Calu3 (cell line): ENCODE measurements around the gene ZFR. TPM values are rescaled to one million over a fixed set of nuclear protein-coding genes. Genes with fewer than 3 reads are reported as not detected.

Source experiments
- BruUV-seq: library from RNA; stranded (reverse); fragments of 400-500 nt; replicated peaks from 2 replicates; lab custom pipeline; 2021; lab: Mats Ljungman, UMichigan
- CTCF ChIA-PET: fragments of 300-600 bp; sonication (Branson Sonifier 250); formaldehyde crosslinking; loops from one replicate; lab custom pipeline; 2022; ENCODE audit warnings: antibody characterized with exemption; lab: Charles Lee
- DNase-seq: peaks from one replicate; pipeline ENCODE4 v3.0.0; 2022
- H3K27ac Mint-ChIP-seq: one replicate; pipeline ENCODE4 v1.8.0; 2022; ENCODE audit warnings: mixed read lengths; ENCODE audit not compliant: unreplicated experiment
- H3K27me3 Mint-ChIP-seq: one replicate; pipeline ENCODE4 v1.8.0; 2022; ENCODE audit warnings: mixed read lengths; ENCODE audit not compliant: unreplicated experiment
- H3K36me3 Mint-ChIP-seq: one replicate; pipeline ENCODE4 v1.8.0; 2022; ENCODE audit warnings: mild to moderate bottlenecking, moderate library complexity, mixed read lengths; ENCODE audit not compliant: insufficient read depth, unreplicated experiment
- H3K4me1 Mint-ChIP-seq: one replicate; pipeline ENCODE4 v1.8.0; 2022; ENCODE audit warnings: mild to moderate bottlenecking, low read depth, mixed read lengths; ENCODE audit not compliant: unreplicated experiment
- H3K4me3 Mint-ChIP-seq: one replicate; pipeline ENCODE4 v1.8.0; 2022; ENCODE audit warnings: mild to moderate bottlenecking, low read depth, moderate library complexity, mixed read lengths; ENCODE audit not compliant: unreplicated experiment
- H3K9me3 Mint-ChIP-seq: one replicate; pipeline ENCODE4 v1.8.0; 2022; ENCODE audit warnings: low read depth, mixed read lengths; ENCODE audit not compliant: unreplicated experiment
- intact Hi-C: fragments of 100-400 bp; cut with micrococcal nuclease; formaldehyde crosslinking; loops from one replicate; pipeline ENCODE4 v1.10.0; 2022; ENCODE audit not compliant: unreplicated experiment
- total RNA-seq: library from RNA; stranded (reverse); gene quantifications from 2 replicates; pipeline ENCODE4 v1.2.3, GENCODE V29; 2022
- TF ChIP-seq, protein P1 (sequence below): fragments of 200-600 bp; IDR thresholded peaks from one replicate; pipeline ENCODE4 v1.8.0; 2022; ENCODE audit warnings: antibody characterized with exemption; ENCODE audit not compliant: unreplicated experiment

ZFR gene
- total RNA-seq, 1 experiment from 2014 or later: 63.4 TPM

DNA sequence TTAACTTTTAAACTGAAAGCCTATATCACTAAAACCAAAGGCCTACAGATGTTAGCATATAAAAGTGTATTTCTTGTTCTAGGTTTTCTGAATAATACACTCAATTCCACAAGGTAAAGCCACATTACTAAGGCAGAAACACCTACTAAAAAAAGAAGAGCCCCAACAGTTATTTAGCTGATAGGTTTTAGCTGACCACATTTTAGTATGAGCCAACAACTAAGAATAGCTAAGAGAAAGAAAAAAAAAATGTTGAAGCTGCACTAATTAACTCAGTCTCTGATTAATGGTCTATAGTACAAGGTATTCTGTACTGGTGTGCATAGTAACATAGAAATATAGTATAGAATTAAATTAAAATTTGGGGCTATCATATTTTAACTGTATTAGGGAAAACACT lies 23.5 kb downstream of the ZFR start:
- TF ChIP-seq, protein P1, sequence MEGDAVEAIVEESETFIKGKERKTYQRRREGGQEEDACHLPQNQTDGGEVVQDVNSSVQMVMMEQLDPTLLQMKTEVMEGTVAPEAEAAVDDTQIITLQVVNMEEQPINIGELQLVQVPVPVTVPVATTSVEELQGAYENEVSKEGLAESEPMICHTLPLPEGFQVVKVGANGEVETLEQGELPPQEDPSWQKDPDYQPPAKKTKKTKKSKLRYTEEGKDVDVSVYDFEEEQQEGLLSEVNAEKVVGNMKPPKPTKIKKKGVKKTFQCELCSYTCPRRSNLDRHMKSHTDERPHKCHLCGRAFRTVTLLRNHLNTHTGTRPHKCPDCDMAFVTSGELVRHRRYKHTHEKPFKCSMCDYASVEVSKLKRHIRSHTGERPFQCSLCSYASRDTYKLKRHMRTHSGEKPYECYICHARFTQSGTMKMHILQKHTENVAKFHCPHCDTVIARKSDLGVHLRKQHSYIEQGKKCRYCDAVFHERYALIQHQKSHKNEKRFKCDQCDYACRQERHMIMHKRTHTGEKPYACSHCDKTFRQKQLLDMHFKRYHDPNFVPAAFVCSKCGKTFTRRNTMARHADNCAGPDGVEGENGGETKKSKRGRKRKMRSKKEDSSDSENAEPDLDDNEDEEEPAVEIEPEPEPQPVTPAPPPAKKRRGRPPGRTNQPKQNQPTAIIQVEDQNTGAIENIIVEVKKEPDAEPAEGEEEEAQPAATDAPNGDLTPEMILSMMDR: no peak

DNA sequence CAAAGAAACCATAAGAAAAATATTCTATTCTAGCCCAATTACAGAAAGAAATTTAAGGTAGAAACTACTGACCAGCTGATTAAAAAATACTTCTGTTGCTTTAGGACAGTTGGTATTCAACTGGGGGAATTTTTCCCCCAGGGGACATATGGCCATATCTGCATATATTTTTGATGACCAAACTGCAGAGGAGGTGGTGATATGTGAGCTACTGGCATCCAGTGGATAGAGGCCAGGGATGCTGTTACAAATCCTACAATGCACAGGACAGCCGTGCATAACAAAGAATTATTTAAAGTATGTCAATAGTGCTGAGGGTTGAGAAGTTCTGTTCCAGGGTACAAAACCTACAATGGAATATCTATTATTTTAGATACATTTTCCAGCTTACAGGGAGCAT lies 24.0 kb downstream of the ZFR start:
- no peaks in the 10 kb centered on the region for H3K9me3 Mint-ChIP-seq
- CTCF ChIA-PET: no interaction called here
- BruUV-seq: no TSS peak
- peaks cover 9% of the 10 kb centered on the region for H3K4me1 Mint-ChIP-seq
- TF ChIP-seq, protein P1: no peak
- intact Hi-C loops: no loop called here
- no peak overlapping the region for H3K27ac Mint-ChIP-seq
- H3K36me3 Mint-ChIP-seq: peaks cover 35% of the 10 kb centered on the region
- no peaks in the 10 kb centered on the region for H3K27me3 Mint-ChIP-seq
- no peak for DNase-seq
- no peak overlapping the region for H3K4me3 Mint-ChIP-seq

More for the DNA sequence above, 23.5 kb downstream of the ZFR start:
- CTCF ChIA-PET: no interaction called here
- BruUV-seq: no TSS peak
- H3K27me3 Mint-ChIP-seq: no peaks in the 10 kb centered on the region
- H3K4me1 Mint-ChIP-seq: peaks cover 9% of the 10 kb centered on the region
- no peaks in the 10 kb centered on the region for H3K9me3 Mint-ChIP-seq
- no peak overlapping the region for H3K27ac Mint-ChIP-seq
- DNase-seq: no peak
- no peak overlapping the region for H3K4me3 Mint-ChIP-seq
- peaks cover 29% of the 10 kb centered on the region for H3K36me3 Mint-ChIP-seq
- intact Hi-C loops: no loop called here

DNA sequence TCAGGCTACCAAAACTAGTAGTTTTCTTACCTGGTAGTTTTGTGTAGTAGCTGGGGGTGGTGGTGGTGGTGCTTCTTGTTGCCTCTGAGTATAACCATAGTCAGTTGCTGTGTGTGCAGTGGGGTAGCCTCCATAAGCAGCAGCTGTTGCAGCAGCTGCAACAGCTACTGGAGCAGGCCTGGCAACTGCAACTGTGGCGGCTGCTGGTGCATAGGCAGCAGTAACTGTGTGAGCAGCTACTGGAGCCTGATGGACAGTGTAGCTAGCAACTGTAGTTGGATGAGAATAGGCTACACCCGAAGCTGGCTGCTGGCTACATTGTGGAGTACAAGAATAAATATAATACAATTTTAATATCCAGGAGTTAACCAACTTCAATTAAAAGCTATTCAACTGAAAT lies 24.7 kb downstream of the ZFR start:
- intact Hi-C loops: no loop called here
- DNase-seq: no peak
- H3K4me1 Mint-ChIP-seq: peaks cover 9% of the 10 kb centered on the region
- CTCF ChIA-PET: interaction anchor here (0.7 kb wide), 1 partner anchor 16 kb away, joined by 3 read pairs; no protein-coding TSS in a partner anchor
- H3K36me3 Mint-ChIP-seq: peaks cover 35% of the 10 kb centered on the region
- no TSS peak for BruUV-seq
- H3K27ac Mint-ChIP-seq: no peak overlapping the region
- TF ChIP-seq, protein P1: no peak
- H3K27me3 Mint-ChIP-seq: no peaks in the 10 kb centered on the region
- H3K4me3 Mint-ChIP-seq: no peak overlapping the region
- no peaks in the 10 kb centered on the region for H3K9me3 Mint-ChIP-seq

DNA sequence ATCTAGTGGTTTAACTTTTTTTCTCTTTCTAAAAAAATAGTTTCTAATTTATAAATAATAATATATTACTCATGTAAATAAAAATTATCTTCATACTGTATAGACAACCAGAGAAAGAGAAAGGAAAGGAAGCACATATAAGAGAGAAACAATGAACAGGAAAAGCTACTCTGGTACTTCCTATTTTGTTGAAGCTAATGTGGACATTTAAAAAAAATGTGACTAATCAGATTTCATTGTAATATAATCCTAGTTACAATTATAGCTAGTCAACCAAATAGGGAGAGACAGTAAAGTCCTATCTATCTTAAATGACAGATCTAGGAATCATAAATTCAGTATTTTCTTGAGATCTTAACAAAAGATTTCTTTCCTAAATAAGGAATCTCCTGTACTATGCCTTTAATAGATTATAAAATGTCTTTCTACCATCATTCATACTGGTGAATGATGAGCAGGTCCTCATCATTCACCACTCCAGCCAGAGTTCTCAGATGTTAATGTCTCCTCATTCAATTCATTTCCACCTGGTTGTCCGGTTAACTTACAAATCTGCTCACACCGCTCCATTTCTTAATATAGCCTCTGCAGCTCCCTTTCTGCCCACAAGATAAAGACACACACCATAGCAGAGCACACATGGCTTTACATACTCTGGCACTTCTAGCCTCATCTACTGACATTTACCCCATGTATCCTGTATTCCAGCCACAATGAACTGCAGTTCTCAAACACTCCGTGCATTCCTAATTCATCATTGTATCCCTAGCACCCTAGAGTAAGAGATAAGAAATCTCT lies 30.9 kb downstream of the ZFR start:
- TF ChIP-seq, protein P1: no peak
- no peak for DNase-seq
- Mint-ChIP-seq H3K4me3 (no peak overlapping the region), H3K9me3 (no peaks in the 10 kb centered on the region), H3K27me3 (no peaks in the 10 kb centered on the region), H3K4me1 (no peaks in the 10 kb centered on the region), H3K36me3 (peaks cover 42% of the 10 kb centered on the region), H3K27ac (no peak overlapping the region)
- intact Hi-C loops: no loop called here
- no TSS peak for BruUV-seq
- CTCF ChIA-PET: no interaction called here
